GM10266 (cell line): ENCODE results near the gene GNAT2.

Source experiments
- DNase-seq: peaks from one replicate; pipeline ENCODE4 v3.0.0; 2012; ENCODE audit errors: extremely low spot score
- CTCF ChIP-seq: IDR thresholded peaks from 2 replicates; pipeline ENCODE4 v1.5.1; 2012; ENCODE audit warnings: mild to moderate bottlenecking, low read depth; ENCODE audit not compliant: control insufficient read depth, insufficient read depth; ENCODE audit errors: missing control alignments

The GNAT2 gene

GRCh38 chr1:109630898-109631512 is 11.6 kb upstream of the GNAT2 start:
- no peak for DNase-seq
- TF ChIP-seq CTCF: no peak

GRCh38 chr1:109630081-109630897 is 10.9 kb upstream of the GNAT2 start:
- TF ChIP-seq CTCF: peak; percentile 39
- DNase-seq: no peak

GRCh38 chr1:109629372-109630030 is 10.1 kb upstream of the GNAT2 start:
- DNase-seq: no peak
- TF ChIP-seq CTCF: no peak

GRCh38 chr1:109628540-109629321 is 9.3 kb upstream of the GNAT2 start:
- DNase-seq: no peak
- TF ChIP-seq CTCF: no peak

- no peak for DNase-seq
Observed at GRCh38 chr1:109627692-109628399, 8.4 kb upstream of the GNAT2 start.

More at GRCh38 chr1:109627692-109628399, 8.4 kb upstream of the GNAT2 start:
- TF ChIP-seq CTCF: no peak
